Gastrocnemius medialis (tissue), 4 donors: ENCODE results near the gene MGRN1. TPM values are rescaled to one million over a fixed set of nuclear protein-coding genes. Genes with fewer than 3 reads are reported as not detected.
A peak's percentile ranks its signal among the peaks of the same experiment; 100 is the strongest.

Source experiments
- ATAC-seq, 2 donors: fragments of 150-250 bp; one replicate each; pipeline ENCODE4 v1.9.1; 2016
- DNase-seq, 2 donors: peaks; one replicate each; pipeline ENCODE4 v3.0.0-alpha.2; 2019
- H3K27ac ChIP-seq, 4 donors: fragments of 200-600 bp; sonication (generic); 1 replicate in 1 of 4; 2 replicates in 3 of 4; pipeline ENCODE4 v1.5.1; 2016 to 2018; ENCODE audit warnings: mild to moderate bottlenecking in 2 of 4, moderate library complexity in 1 of 4
- H3K27me3 ChIP-seq, 3 donors: fragments of 200-600 bp; sonication (generic) in 2 of 3; 1 replicate in 1 of 3; 2 replicates in 2 of 3; pipeline versions ENCODE4 v1.5.1 to v1.6.0; 2016 to 2019; ENCODE audit warnings: mild to moderate bottlenecking in 1 of 3, moderate library complexity in 1 of 3
- H3K36me3 ChIP-seq, 2 donors: fragments of 200-600 bp; sonication (generic) in 1 of 2; one replicate each; pipeline ENCODE4 v1.5.1; 2017 to 2018
- H3K4me1 ChIP-seq, 2 donors: fragments of 200-600 bp; sonication (generic) in 1 of 2; one replicate each; pipeline ENCODE4 v1.5.1; 2016 to 2017; ENCODE audit warnings: mild to moderate bottlenecking in 2 of 2
- H3K4me3 ChIP-seq, 4 donors: fragments of 200-600 bp; sonication (generic) in 3 of 4; 1 replicate in 1 of 4; 2 replicates in 3 of 4; pipeline ENCODE4 v1.5.1; 2016 to 2019; ENCODE audit warnings: mild to moderate bottlenecking in 2 of 4
- H3K9me3 ChIP-seq, 3 donors: fragments of 200-600 bp; sonication (generic) in 2 of 3; 1 replicate in 1 of 3; 2 replicates in 2 of 3; pipeline ENCODE4 v1.5.1; 2016 to 2019
- CTCF ChIP-seq, 5 experiments: fragments of 450-650 bp in 3 of 5; fragments of 200-600 bp in 2 of 5; sonication (generic) in 2 of 5; IDR thresholded peaks in 4 of 5; conservative IDR thresholded peaks in 1 of 5; 1 replicate in 4 of 5; 2 replicates in 1 of 5; pipeline ENCODE4 v1.5.1; 2016 to 2019; ENCODE audit warnings: antibody characterized with exemption in 5 of 5, mild to moderate bottlenecking in 3 of 5, moderate library complexity in 3 of 5
- POLR2A ChIP-seq, 2 donors: fragments of 450-650 bp; IDR thresholded peaks; one replicate each; pipeline ENCODE4 v1.6.1; 2017; ENCODE audit warnings: antibody characterized with exemption in 2 of 2, mild to moderate bottlenecking in 2 of 2, moderate library complexity in 2 of 2
- in situ Hi-C, 4 donors: fragments of 200-750 bp; cut with MboI; loops; one replicate each; pipeline versions ENCODE4 v1.15.0 to v1.8.0; 2017; ENCODE audit warnings: low sequenced_read_pairs in 4 of 4
- intact Hi-C: fragments of 100-400 bp; cut with DNase I; formaldehyde crosslinking; loops from one replicate; pipeline ENCODE4 v1.15.1; 2023; ENCODE audit warnings: low total_unique reads
- total RNA-seq, 4 donors: library from RNA; depleted of rRNA; stranded (reverse); fragments of >200 nt; gene quantifications; one replicate each; pipeline versions ENCODE4 v1.1.0 to v1.2.3, GENCODE V29; 2016

The MGRN1 gene
- total RNA-seq, 4 donors from 2014 or later: 33.8 to 62.9 (median 55.0) TPM

GRCh38 chr16:4610011-4611005, 14.3 kb upstream of the MGRN1 start:
- Histone ChIP-seq H3K9me3 (no peaks in the 10 kb centered on the region), H3K27ac (no peak overlapping the region), H3K4me1 (peaks cover 25 to 37% of the 10 kb centered on the region in 2 donors), H3K36me3 (peaks cover 0 to 20% of the 10 kb centered on the region in 2 donors), H3K27me3 (no peaks in the 10 kb centered on the region), H3K4me3 (no peak overlapping the region)
- in situ Hi-C loops (loop anchor here in 1 of 4 donors (25.0 kb wide), 1 partner anchor 98 kb away; no protein-coding TSS in a partner anchor), intact Hi-C loops (loop anchor here (10.0 kb wide), 1 partner anchor 464 kb away; the partner anchor contains the start of gene ALG1)
- TF ChIP-seq CTCF (IDR thresholded peaks at IDR 0.05 in 4 of 5, conservative IDR thresholded peaks at IDR 0.05 in 1 of 5) (no peak), POLR2A (IDR thresholded peaks at IDR 0.05) (no peak)
- DNase-seq (no peak), ATAC-seq (no peak)

- H3K27me3 ChIP-seq: no peaks in the 10 kb centered on the region
- H3K36me3 ChIP-seq: peaks cover 0 to 20% of the 10 kb centered on the region in 2 donors
- H3K27ac ChIP-seq: no peak overlapping the region
- ATAC-seq (no peak), DNase-seq (no peak)
- intact Hi-C loops: loop anchor here (10.0 kb wide), 1 partner anchor 463 kb away; the partner anchor contains the start of gene ALG1
- peaks cover 33 to 44% of the 10 kb centered on the region in 2 donors for H3K4me1 ChIP-seq
- H3K9me3 ChIP-seq: no peaks in the 10 kb centered on the region
- no peak for TF ChIP-seq POLR2A (IDR thresholded peaks at IDR 0.05)
- no peak for TF ChIP-seq CTCF (IDR thresholded peaks at IDR 0.05 in 4 of 5, conservative IDR thresholded peaks at IDR 0.05 in 1 of 5)
- H3K4me3 ChIP-seq: no peak overlapping the region
- in situ Hi-C loops: loop anchor here in 1 of 4 donors (25.0 kb wide), 1 partner anchor 99 kb away; no protein-coding TSS in a partner anchor
Observed at GRCh38 chr16:4611337-4612021, 13.1 kb upstream of the MGRN1 start.

GRCh38 chr16:4612474-4612931, 12.1 kb upstream of the MGRN1 start:
- H3K27me3 ChIP-seq: no peaks in the 10 kb centered on the region
- H3K4me3 ChIP-seq: peak overlapping the region in 2 of 4 donors; percentile 73 to 87
- DNase-seq: no peak
- no peak for TF ChIP-seq CTCF (IDR thresholded peaks at IDR 0.05 in 4 of 5, conservative IDR thresholded peaks at IDR 0.05 in 1 of 5)
- TF ChIP-seq POLR2A (IDR thresholded peaks at IDR 0.05): no peak
- H3K4me1 ChIP-seq: peaks cover 40 to 52% of the 10 kb centered on the region in 2 donors
- in situ Hi-C loops (loop anchor here in 1 of 4 donors (25.0 kb wide), 1 partner anchor 100 kb away; no protein-coding TSS in a partner anchor), intact Hi-C loops (loop anchor here (10.0 kb wide), 1 partner anchor 462 kb away; the partner anchor contains the start of gene ALG1)
- H3K36me3 ChIP-seq: peaks cover 0 to 17% of the 10 kb centered on the region in 2 donors
- no peak overlapping the region for H3K27ac ChIP-seq
- no peaks in the 10 kb centered on the region for H3K9me3 ChIP-seq
- no peak for ATAC-seq

- H3K36me3 ChIP-seq: peaks cover 0 to 12% of the 10 kb centered on the region in 2 donors
- H3K9me3 ChIP-seq: no peaks in the 10 kb centered on the region
- peak overlapping the region; percentile 87 to 99 (median 96) for H3K27ac ChIP-seq
- ATAC-seq: no peak
- peak overlapping the region; percentile 73 to 91 (median 88) for H3K4me3 ChIP-seq
- H3K4me1 ChIP-seq: peaks cover 45 to 58% of the 10 kb centered on the region in 2 donors
- intact Hi-C loops (loop anchor here (10.0 kb wide), 1 partner anchor 462 kb away; the partner anchor contains the start of gene ALG1), in situ Hi-C loops (loop anchor here in 1 of 4 donors (25.0 kb wide), 1 partner anchor 101 kb away; no protein-coding TSS in a partner anchor)
- no peak for TF ChIP-seq POLR2A (IDR thresholded peaks at IDR 0.05)
- TF ChIP-seq CTCF (IDR thresholded peaks at IDR 0.05 in 4 of 5, conservative IDR thresholded peaks at IDR 0.05 in 1 of 5): no peak
- DNase-seq: no peak
- H3K27me3 ChIP-seq: no peaks in the 10 kb centered on the region
Observed at GRCh38 chr16:4612977-4613635, 11.5 kb upstream of the MGRN1 start.
